ES-I3 (cell line): ENCODE data around the gene CLMN.

Experiments used
- H3K36me3 ChIP-seq: 2 replicates; pipeline ENCODE4 v1.6.1; 2013; ENCODE audit warnings: mild to moderate bottlenecking, low read length, control low read depth, moderate library complexity; ENCODE audit not compliant: insufficient read depth
- H3K4me1 ChIP-seq: 2 replicates; pipeline ENCODE4 v1.6.1; 2013; ENCODE audit warnings: mild to moderate bottlenecking, control low read depth, low read length; ENCODE audit not compliant: insufficient read depth
- H3K9ac ChIP-seq: 2 replicates; pipeline ENCODE4 v1.6.1; 2013; ENCODE audit warnings: low read depth, mild to moderate bottlenecking, low read length, moderate library complexity
- H3K9me3 ChIP-seq: 2 replicates; pipeline ENCODE4 v1.6.1; 2013; ENCODE audit warnings: mild to moderate bottlenecking, low read length, moderate library complexity; ENCODE audit not compliant: control insufficient read depth, insufficient read depth

Gene CLMN

GRCh38 chr14:95336192-95336760 lies 16.6 kb upstream of the CLMN start:
- no peaks in the 10 kb centered on the region for H3K9me3 ChIP-seq
- no peaks in the 10 kb centered on the region for H3K36me3 ChIP-seq
- H3K9ac ChIP-seq: no peak overlapping the region
- 0 out of 2 replicates have a peak, but pooled peaks cover 3% of the 10 kb centered on the region for H3K4me1 ChIP-seq

GRCh38 chr14:95335071-95335470 lies 15.4 kb upstream of the CLMN start:
- Histone ChIP-seq H3K9me3 (no peaks in the 10 kb centered on the region), H3K9ac (no peak overlapping the region), H3K4me1 (no peaks in the 10 kb centered on the region), H3K36me3 (no peaks in the 10 kb centered on the region)

GRCh38 chr14:95334044-95334443 lies 14.3 kb upstream of the CLMN start:
- no peak overlapping the region for H3K9ac ChIP-seq
- no peaks in the 10 kb centered on the region for H3K36me3 ChIP-seq
- no peaks in the 10 kb centered on the region for H3K4me1 ChIP-seq
- H3K9me3 ChIP-seq: no peaks in the 10 kb centered on the region

GRCh38 chr14:95332641-95333040 lies 12.9 kb upstream of the CLMN start:
- Histone ChIP-seq H3K4me1 (no peaks in the 10 kb centered on the region), H3K36me3 (no peaks in the 10 kb centered on the region)

GRCh38 chr14:95331708-95332408 lies 12.2 kb upstream of the CLMN start:
- H3K36me3 ChIP-seq: no peaks in the 10 kb centered on the region
- no peaks in the 10 kb centered on the region for H3K9me3 ChIP-seq
- no peaks in the 10 kb centered on the region for H3K4me1 ChIP-seq
- H3K9ac ChIP-seq: no peak overlapping the region

More at GRCh38 chr14:95332641-95333040, 12.9 kb upstream of the CLMN start:
- Histone ChIP-seq H3K9ac (no peak overlapping the region), H3K9me3 (no peaks in the 10 kb centered on the region)

GRCh38 chr14:95330591-95331370 lies 11.1 kb upstream of the CLMN start:
- Histone ChIP-seq H3K4me1 (no peaks in the 10 kb centered on the region), H3K9me3 (no peaks in the 10 kb centered on the region)

GRCh38 chr14:95329941-95330340 lies 10.2 kb upstream of the CLMN start:
- H3K9ac ChIP-seq: no peak overlapping the region
- no peaks in the 10 kb centered on the region for H3K36me3 ChIP-seq
- H3K4me1 ChIP-seq: no peaks in the 10 kb centered on the region
- no peaks in the 10 kb centered on the region for H3K9me3 ChIP-seq

More at GRCh38 chr14:95330591-95331370, 11.1 kb upstream of the CLMN start:
- no peak overlapping the region for H3K9ac ChIP-seq
- H3K36me3 ChIP-seq: no peaks in the 10 kb centered on the region

- Histone ChIP-seq H3K36me3 (no peaks in the 10 kb centered on the region), H3K4me1 (no peaks in the 10 kb centered on the region), H3K9me3 (no peaks in the 10 kb centered on the region), H3K9ac (no peak overlapping the region)
These were observed 9.2 kb upstream of the CLMN start for GRCh38 chr14:95328729-95329503.

- Histone ChIP-seq H3K9me3 (no peaks in the 10 kb centered on the region), H3K36me3 (no peaks in the 10 kb centered on the region), H3K4me1 (no peaks in the 10 kb centered on the region), H3K9ac (no peak overlapping the region)
These were observed 8.1 kb upstream of the CLMN start for GRCh38 chr14:95327558-95328374.

GRCh38 chr14:95326987-95327386 lies 7.3 kb upstream of the CLMN start:
- Histone ChIP-seq H3K9me3 (no peaks in the 10 kb centered on the region), H3K9ac (no peak overlapping the region), H3K36me3 (no peaks in the 10 kb centered on the region), H3K4me1 (no peaks in the 10 kb centered on the region)

- H3K36me3 ChIP-seq: no peaks in the 10 kb centered on the region
- no peaks in the 10 kb centered on the region for H3K9me3 ChIP-seq
- no peak overlapping the region for H3K9ac ChIP-seq
- no peaks in the 10 kb centered on the region for H3K4me1 ChIP-seq
These were observed 4.2 kb upstream of the CLMN start for GRCh38 chr14:95323917-95324316.

- H3K36me3 ChIP-seq: no peaks in the 10 kb centered on the region
- no peaks in the 10 kb centered on the region; the same call in 1 of the 2 replicates for H3K4me1 ChIP-seq
- H3K9ac ChIP-seq: no peak overlapping the region
- no peaks in the 10 kb centered on the region for H3K9me3 ChIP-seq
These were observed 3.7 kb upstream of the CLMN start for GRCh38 chr14:95323361-95323760.

- no peaks in the 10 kb centered on the region for H3K9me3 ChIP-seq
- H3K9ac ChIP-seq: no peak overlapping the region
- no peaks in the 10 kb centered on the region; the same call in 1 of the 2 replicates for H3K4me1 ChIP-seq
- no peaks in the 10 kb centered on the region for H3K36me3 ChIP-seq
These were observed 2.9 kb upstream of the CLMN start for GRCh38 chr14:95322651-95323050.
